GM23338 (cell line): ENCODE measurements around the gene CFAP70. TPM values are rescaled to one million over a fixed set of nuclear protein-coding genes. Genes with fewer than 3 reads are reported as not detected.

ENCODE experiments used
- ATAC-seq: fragments of 200-7000 bp; cut with Tn5 transposase; 3 replicates; pipeline ENCODE4 v1.9.1; 2020
- DNase-seq: peaks from one replicate; pipeline ENCODE4 v3.0.0-alpha.2; 2015; ENCODE audit warnings: low spot score
- H2AFZ ChIP-seq: fragments of 200-600 bp; sonication (generic); 2 replicates; pipeline ENCODE4 v1.8.0; 2016; ENCODE audit warnings: antibody characterized with exemption, mild to moderate bottlenecking, moderate library complexity
- H3F3A ChIP-seq: fragments of 200-600 bp; sonication (generic); replicated peaks from 2 replicates; pipeline ENCODE4 v1.8.0; 2017; ENCODE audit warnings: antibody characterized with exemption, mixed run types, low read depth
- H3K27ac ChIP-seq: fragments of 200-600 bp; sonication (generic); 2 replicates; pipeline ENCODE4 v1.6.1; 2016; ENCODE audit warnings: low read depth
- H3K27me3 ChIP-seq: fragments of 200-600 bp; sonication (generic); 2 replicates; pipeline ENCODE4 v1.8.0; 2016; ENCODE audit warnings: mild to moderate bottlenecking, mixed run types, moderate library complexity; ENCODE audit not compliant: insufficient read depth
- H3K36me3 ChIP-seq: fragments of 200-600 bp; sonication (generic); 2 replicates; pipeline ENCODE4 v1.8.0; 2016; ENCODE audit warnings: mild to moderate bottlenecking; ENCODE audit not compliant: insufficient read depth
- H3K4me1 ChIP-seq: fragments of 200-600 bp; sonication (generic); 2 replicates; pipeline ENCODE4 v1.8.0; 2016; ENCODE audit warnings: mild to moderate bottlenecking, moderate library complexity; ENCODE audit not compliant: insufficient read depth
- H3K4me2 ChIP-seq: fragments of 200-600 bp; sonication (generic); 2 replicates; pipeline ENCODE4 v1.7.1; 2017; ENCODE audit warnings: mixed run types
- H3K4me3 ChIP-seq: fragments of 200-600 bp; sonication (generic); 2 replicates; pipeline ENCODE4 v1.6.1; 2016; ENCODE audit warnings: mixed run types
- H3K79me2 ChIP-seq: fragments of 200-600 bp; sonication (generic); replicated peaks from 2 replicates; pipeline ENCODE4 v1.8.0; 2017; ENCODE audit warnings: mild to moderate bottlenecking; ENCODE audit not compliant: insufficient read depth
- H3K9me2 ChIP-seq: fragments of 200-600 bp; sonication (generic); 2 replicates; pipeline ENCODE4 v1.8.0; 2017; ENCODE audit not compliant: insufficient read depth
- H4K20me1 ChIP-seq: fragments of 200-600 bp; sonication (generic); replicated peaks from 2 replicates; pipeline ENCODE4 v1.8.0; 2017; ENCODE audit warnings: mild to moderate bottlenecking; ENCODE audit not compliant: insufficient read depth
- H3K27ac Mint-ChIP-seq: 2 replicates; pipeline ENCODE4 v1.8.0; 2020; ENCODE audit warnings: inconsistent platforms, mild to moderate bottlenecking, moderate library complexity, mixed read lengths
- H3K27me3 Mint-ChIP-seq: 3 replicates; pipeline ENCODE4 v1.8.0; 2022; ENCODE audit warnings: low read depth, mild to moderate bottlenecking, moderate library complexity, mixed read lengths, inconsistent platforms; ENCODE audit not compliant: insufficient read depth, poor library complexity
- H3K36me3 Mint-ChIP-seq: 3 replicates; pipeline ENCODE4 v1.8.0; 2021; ENCODE audit warnings: low read depth, mild to moderate bottlenecking, inconsistent platforms, moderate library complexity, mixed read lengths
- H3K4me1 Mint-ChIP-seq: 3 replicates; pipeline ENCODE4 v1.8.0; 2020; ENCODE audit warnings: mild to moderate bottlenecking, inconsistent platforms, mixed read lengths
- H3K4me3 Mint-ChIP-seq: 3 replicates; pipeline ENCODE4 v1.8.0; 2021; ENCODE audit warnings: moderate library complexity, mild to moderate bottlenecking, inconsistent platforms, mixed read lengths
- H3K9me3 Mint-ChIP-seq: 3 replicates; pipeline ENCODE4 v1.8.0; 2020; ENCODE audit warnings: moderate library complexity, mild to moderate bottlenecking, inconsistent platforms, mixed read lengths
- CREB1 ChIP-seq: fragments of 250-450 bp; sonication (Bioruptor Pico); IDR thresholded peaks from 2 replicates; pipeline ENCODE4 v1.5.0; 2020; ENCODE audit warnings: low read depth, mild to moderate bottlenecking, moderate library complexity
- CTCF ChIP-seq, 2 experiments: fragments of 200-600 bp in 1 of 2; sonication (generic) in 1 of 2; conservative IDR thresholded peaks; 2 replicates each; pipeline versions ENCODE4 v1.5.1 to v1.6.1; 2016 to 2017; ENCODE audit warnings: antibody characterized with exemption in 2 of 2, low read depth in 2 of 2, mild to moderate bottlenecking in 2 of 2, moderate library complexity in 1 of 2
- EZH2 ChIP-seq: fragments of 200-600 bp; sonication (generic); IDR thresholded peaks from one replicate; pipeline ENCODE4 v1.8.0; 2017; ENCODE audit warnings: antibody characterized with exemption, mild to moderate bottlenecking, low read depth; ENCODE audit not compliant: unreplicated experiment
- EZH2phosphoT487 ChIP-seq: fragments of 200-600 bp; sonication (generic); IDR thresholded peaks from one replicate; pipeline ENCODE4 v1.8.1; 2018; ENCODE audit warnings: antibody characterized with exemption; ENCODE audit not compliant: unreplicated experiment
- JUNB ChIP-seq: IDR thresholded peaks from one replicate; pipeline ENCODE4 v1.6.1; 2016; ENCODE audit warnings: antibody characterized with exemption; ENCODE audit not compliant: unreplicated experiment
- POLR2AphosphoS5 ChIP-seq: IDR thresholded peaks from 2 replicates; pipeline ENCODE4 v1.6.1; 2016; ENCODE audit warnings: antibody characterized with exemption, low read depth
- REST ChIP-seq: IDR thresholded peaks from one replicate; pipeline ENCODE4 v1.6.1; 2018; ENCODE audit warnings: antibody characterized with exemption; ENCODE audit not compliant: unreplicated experiment
- STAT1 ChIP-seq: IDR thresholded peaks from one replicate; pipeline ENCODE4 v1.6.1; 2016; ENCODE audit warnings: antibody characterized with exemption; ENCODE audit not compliant: unreplicated experiment
- ZNF114 ChIP-seq: fragments of 250-450 bp; sonication (Bioruptor Pico); IDR thresholded peaks from 2 replicates; pipeline ENCODE4 v1.5.0; 2020; ENCODE audit warnings: mild to moderate bottlenecking, moderate library complexity
- ZNF331 ChIP-seq: fragments of 250-450 bp; sonication (Bioruptor Pico); IDR thresholded peaks from 2 replicates; pipeline ENCODE4 v1.5.0; 2020; ENCODE audit warnings: low read depth, mild to moderate bottlenecking, moderate library complexity
- ZNF462 ChIP-seq: fragments of 250-450 bp; sonication (Bioruptor Pico); IDR thresholded peaks from 2 replicates; pipeline ENCODE4 v1.5.0; 2020; ENCODE audit warnings: mild to moderate bottlenecking, moderate library complexity
- polyA plus RNA-seq: library from polyadenylated mRNA; unstranded; fragments of >200 nt; fragmentation: Nextera tagmentation; extraction: Ambion mirVana; gene quantifications from 2 replicates; pipeline ENCODE4 v1.2.1, GENCODE V29; 2016
- total RNA-seq: library from RNA; depleted of rRNA; stranded (reverse); fragments of >200 nt; shearing (Covaris generic); gene quantifications from 2 replicates; pipeline ENCODE4 v1.2.3, GENCODE V29; 2014
- TF ChIP-seq, protein P1 (sequence below): IDR thresholded peaks from 2 replicates; pipeline ENCODE4 v1.6.1; 2016; ENCODE audit warnings: antibody characterized with exemption

Gene CFAP70
- total and polyA plus RNA-seq, 2 experiments from 2014 or later: 0.17 to 0.24 TPM

- TF ChIP-seq CTCF (conservative IDR thresholded peaks at IDR 0.05; ENCODE audit: low read depth in 2 of 2): 0 out of 4 replicates have a peak, but pooled peaks have one; percentile 5 to 17
Measured at GRCh38 chr10:73253225-73253555, 105.5 kb downstream of the CFAP70 start (continued).

DNA sequence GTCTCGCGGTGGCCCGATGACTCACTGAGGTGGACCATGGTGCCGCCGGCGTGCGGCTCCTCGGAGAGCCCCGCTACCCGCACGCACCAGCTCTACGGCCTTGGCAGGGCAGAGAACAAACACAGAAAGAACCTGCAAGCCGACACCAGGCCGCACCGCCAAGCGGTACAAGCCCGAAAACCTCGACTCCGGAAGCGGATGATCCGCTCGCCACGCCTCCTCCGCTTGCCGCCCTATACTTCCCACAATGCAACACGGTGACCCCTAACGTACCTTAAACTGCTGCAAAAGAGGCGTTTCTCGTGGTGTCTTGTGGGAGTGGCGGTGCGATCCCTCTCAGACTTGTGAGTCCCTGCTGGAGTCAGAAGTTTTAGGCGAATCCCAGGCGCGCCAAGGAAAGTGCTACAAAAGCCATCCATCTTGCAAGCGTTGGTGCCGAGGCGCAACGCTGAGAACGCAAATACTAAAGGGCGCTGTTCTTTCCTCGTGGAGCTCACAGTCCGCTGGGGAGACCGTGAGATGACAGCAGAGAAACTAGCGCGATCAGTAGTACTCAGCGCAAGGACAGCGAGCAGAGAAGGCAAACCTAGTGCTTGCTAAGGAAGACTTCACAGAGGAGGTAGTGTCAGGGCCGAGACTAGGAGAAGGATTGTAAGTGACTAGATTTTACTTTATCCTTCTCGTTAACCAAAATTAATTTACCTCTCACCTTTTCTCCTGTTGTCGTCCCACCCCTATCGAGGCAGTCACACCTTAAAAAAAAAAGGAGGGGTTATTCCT lies 106.0 kb downstream of the CFAP70 start, which contains the start of gene MRPS16:
Gene MRPS16 (minus strand): TSS at position 200 of the 780 bp plus-strand sequence. CDS start 162 bp downstream, at position 38.
- peak within 1 kb of the TSS; percentile 99 for H3K4me3 Mint-ChIP-seq
- Histone ChIP-seq H3K27ac (peak within 1 kb of the TSS; percentile 96), H4K20me1 (no peaks in the 10 kb centered on the region), H3K4me2 (peak within 1 kb of the TSS; percentile 96), H3K4me1 (peaks cover 17% of the 10 kb centered on the region), H3K4me3 (peak within 1 kb of the TSS; percentile 78), H3K36me3 (peaks cover 21% of the 10 kb centered on the region), H2AFZ (peak within 1 kb of the TSS; percentile 66; the same call in 1 of the 2 replicates), H3K79me2 (peaks cover 55% of the 10 kb centered on the region), H3K27me3 (no peaks in the 10 kb centered on the region), H3F3A (peaks cover 15% of the 10 kb centered on the region), H3K9me2 (no peaks in the 10 kb centered on the region)
- peaks cover 38% of the 10 kb centered on the region for H3K36me3 Mint-ChIP-seq
- H3K4me1 Mint-ChIP-seq: peaks cover 9% of the 10 kb centered on the region; the same call in 2 of the 3 replicates
- no peaks in the 10 kb centered on the region for H3K9me3 Mint-ChIP-seq
- ATAC-seq (peak; percentile 86), DNase-seq (peak; percentile 99)
- peak within 1 kb of the TSS; percentile 99 for H3K27ac Mint-ChIP-seq
- H3K27me3 Mint-ChIP-seq: peaks cover 7% of the 10 kb centered on the region
- TF ChIP-seq ZNF114 (CRISPR knock-in tag) (no peak), EZH2 (no peak), ZNF462 (CRISPR knock-in tag) (no peak), JUNB (no peak), ZNF331 (CRISPR knock-in tag) (no peak), EZH2phosphoT487 (no peak), CREB1 (CRISPR knock-in tag) (peak; percentile 47; the same call in 1 of the 2 replicates), POLR2AphosphoS5 (peak; percentile 98), STAT1 (no peak), REST (peak; percentile 19)
- TF ChIP-seq, protein P1, sequence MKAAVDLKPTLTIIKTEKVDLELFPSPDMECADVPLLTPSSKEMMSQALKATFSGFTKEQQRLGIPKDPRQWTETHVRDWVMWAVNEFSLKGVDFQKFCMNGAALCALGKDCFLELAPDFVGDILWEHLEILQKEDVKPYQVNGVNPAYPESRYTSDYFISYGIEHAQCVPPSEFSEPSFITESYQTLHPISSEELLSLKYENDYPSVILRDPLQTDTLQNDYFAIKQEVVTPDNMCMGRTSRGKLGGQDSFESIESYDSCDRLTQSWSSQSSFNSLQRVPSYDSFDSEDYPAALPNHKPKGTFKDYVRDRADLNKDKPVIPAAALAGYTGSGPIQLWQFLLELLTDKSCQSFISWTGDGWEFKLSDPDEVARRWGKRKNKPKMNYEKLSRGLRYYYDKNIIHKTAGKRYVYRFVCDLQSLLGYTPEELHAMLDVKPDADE: peak; percentile 97
